Liver (tissue), 9 donors: Measurements from ENCODE around the gene ARHGEF10L. TPM values are rescaled to one million over a fixed set of nuclear protein-coding genes. Genes with fewer than 3 reads are reported as not detected.

Experiments used
- DNase-seq: peaks from one replicate; pipeline ENCODE4 v3.0.0-alpha.2; 2017; ENCODE audit warnings: low spot score
- H3K27ac ChIP-seq, 2 donors: one replicate each; pipeline ENCODE4 v1.7.0; 2013; ENCODE audit warnings: inconsistent platforms in 2 of 2, low read length in 2 of 2, control low read depth in 1 of 2, low read depth in 1 of 2, mild to moderate bottlenecking in 1 of 2
- H3K27me3 ChIP-seq, 4 donors: one replicate each; pipeline versions ENCODE4 v1.6.1 to v1.7.0; 2013; ENCODE audit warnings: low read length in 3 of 4, inconsistent platforms in 1 of 4, mild to moderate bottlenecking in 1 of 4, moderate library complexity in 1 of 4; ENCODE audit not compliant: control insufficient read depth in 4 of 4, insufficient read depth in 4 of 4
- H3K36me3 ChIP-seq, 4 donors: one replicate each; pipeline versions ENCODE4 v1.6.1 to v1.7.0; 2013; ENCODE audit warnings: low read length in 3 of 4, mild to moderate bottlenecking in 3 of 4, low read depth in 1 of 4, moderate library complexity in 1 of 4; ENCODE audit not compliant: control insufficient read depth in 4 of 4, insufficient read depth in 3 of 4
- H3K4me1 ChIP-seq, 4 donors: one replicate each; pipeline versions ENCODE4 v1.6.1 to v1.7.0; 2013; ENCODE audit warnings: low read length in 3 of 4, mild to moderate bottlenecking in 3 of 4, moderate library complexity in 1 of 4; ENCODE audit not compliant: control insufficient read depth in 4 of 4, insufficient read depth in 4 of 4
- H3K4me3 ChIP-seq, 3 donors: one replicate each; pipeline versions ENCODE4 v1.6.1 to v1.7.0; 2013; ENCODE audit warnings: low read length in 3 of 3, control low read depth in 1 of 3, low read depth in 1 of 3, mild to moderate bottlenecking in 1 of 3
- H3K9ac ChIP-seq, 2 donors: one replicate each; pipeline ENCODE4 v1.7.0; 2013; ENCODE audit warnings: low read length in 2 of 2, mild to moderate bottlenecking in 2 of 2, moderate library complexity in 2 of 2, control low read depth in 1 of 2, low read depth in 1 of 2
- H3K9me3 ChIP-seq, 4 donors: one replicate each; pipeline versions ENCODE4 v1.6.1 to v1.7.0; 2013; ENCODE audit warnings: low read length in 3 of 4; ENCODE audit not compliant: control insufficient read depth in 4 of 4
- ATF3 ChIP-seq: IDR thresholded peaks from 2 replicates; pipeline ENCODE4 v1.6.1; 2016; ENCODE audit warnings: antibody characterized with exemption
- FOXA1 ChIP-seq: IDR thresholded peaks from 2 replicates; pipeline ENCODE4 v1.6.1; 2016; ENCODE audit warnings: antibody characterized with exemption
- FOXA2 ChIP-seq: IDR thresholded peaks from 2 replicates; pipeline ENCODE4 v1.6.1; 2016; ENCODE audit warnings: antibody characterized with exemption
- GABPA ChIP-seq, 2 donors: IDR thresholded peaks in 1 of 2; conservative IDR thresholded peaks in 1 of 2; 2 replicates each; pipeline ENCODE4 v1.6.1; 2016; ENCODE audit warnings: antibody characterized with exemption in 2 of 2, mild to moderate bottlenecking in 1 of 2, moderate library complexity in 1 of 2
- HNF4A ChIP-seq, 2 donors: conservative IDR thresholded peaks; 2 replicates each; pipeline ENCODE4 v1.6.1; 2016; ENCODE audit warnings: antibody characterized with exemption in 2 of 2, mild to moderate bottlenecking in 2 of 2
- HNF4G ChIP-seq: IDR thresholded peaks from 2 replicates; pipeline ENCODE4 v1.6.1; 2016; ENCODE audit warnings: antibody characterized with exemption
- JUND ChIP-seq, 2 donors: IDR thresholded peaks; 2 replicates each; pipeline ENCODE4 v1.6.1; 2016; ENCODE audit warnings: antibody characterized with exemption in 2 of 2
- MAX ChIP-seq: IDR thresholded peaks from 2 replicates; pipeline ENCODE4 v1.6.1; 2016; ENCODE audit warnings: antibody characterized with exemption
- NR2F2 ChIP-seq: IDR thresholded peaks from 2 replicates; pipeline ENCODE4 v1.6.1; 2016; ENCODE audit warnings: antibody characterized with exemption
- RAD21 ChIP-seq, 2 donors: IDR thresholded peaks; 2 replicates each; pipeline ENCODE4 v1.6.1; 2016; ENCODE audit warnings: antibody characterized with exemption in 2 of 2, mild to moderate bottlenecking in 2 of 2
- REST ChIP-seq: IDR thresholded peaks from 2 replicates; pipeline ENCODE4 v1.6.1; 2016; ENCODE audit warnings: antibody characterized with exemption, mild to moderate bottlenecking
- RXRA ChIP-seq, 2 donors: IDR thresholded peaks; 2 replicates each; pipeline ENCODE4 v1.6.1; 2017 to 2018; ENCODE audit warnings: antibody characterized with exemption in 2 of 2, mild to moderate bottlenecking in 1 of 2
- SP1 ChIP-seq: IDR thresholded peaks from 2 replicates; pipeline ENCODE4 v1.6.1; 2018; ENCODE audit warnings: antibody characterized with exemption, mild to moderate bottlenecking
- TAF1 ChIP-seq: conservative IDR thresholded peaks from 2 replicates; pipeline ENCODE4 v1.6.1; 2016; ENCODE audit warnings: antibody characterized with exemption, mild to moderate bottlenecking
- YY1 ChIP-seq: IDR thresholded peaks from 2 replicates; pipeline ENCODE4 v1.6.1; 2016; ENCODE audit warnings: antibody characterized with exemption, mild to moderate bottlenecking
- ZBTB33 ChIP-seq: IDR thresholded peaks from 2 replicates; pipeline ENCODE4 v1.6.1; 2016; ENCODE audit warnings: antibody characterized with exemption
- WGBS: extraction: QIAGEN DNeasy Blood & Tissue Kit; methylation state at CpG from one replicate; pipeline ENCODE4 v1.1.7; 2013; 5-methylcytosine and 5-hydroxymethylcytosine counted together
- polyA plus RNA-seq, 2 donors: library from polyadenylated mRNA; stranded (reverse) in 1 of 2; unstranded in 1 of 2; fragments of 200-250 nt in 1 of 2; fragments of >200 nt in 1 of 2; fragmentation: Nextera tagmentation in 1 of 2; extraction: Ambion mirVana in 1 of 2; gene quantifications; one replicate each; pipeline versions ENCODE4 v1.2.1 to v1.2.3, GENCODE V29; 2013 to 2015
- total RNA-seq, 2 donors: library from RNA; depleted of rRNA; stranded (reverse); fragments of >200 nt; gene quantifications; one replicate each; pipeline ENCODE4 v1.2.3, GENCODE V29; 2014
- donor health status: healthy.
- donor health status: healthy.
- donor health status: healthy.
- donor health status: healthy.
- donor health status: healthy.

Gene ARHGEF10L
- total and polyA plus RNA-seq, 4 donors = 26.3 to 169 (median 57.5) TPM

- TF ChIP-seq REST (no peak), NR2F2 (no peak), FOXA2 (no peak), MAX (no peak), YY1 (no peak), ATF3 (no peak), HNF4A (conservative IDR thresholded peaks at IDR 0.05) (no peak), JUND (IDR thresholded peaks at IDR 0.05) (no peak), HNF4G (no peak), GABPA (IDR thresholded peaks at IDR 0.05 in 1 of 2, conservative IDR thresholded peaks at IDR 0.05 in 1 of 2) (no peak), SP1 (no peak), RXRA (IDR thresholded peaks at IDR 0.05) (no peak), FOXA1 (no peak)
Observed at GRCh38 chr1:17699581-17699980, 160.1 kb downstream of the ARHGEF10L start.

GRCh38 chr1:17700945-17701810, 161.7 kb downstream of the ARHGEF10L start:
- no peak for DNase-seq
- TF ChIP-seq YY1 (no peak), RAD21 (IDR thresholded peaks at IDR 0.05) (no peak), TAF1 (no peak), HNF4G (no peak), ZBTB33 (no peak), ATF3 (no peak), FOXA2 (no peak), NR2F2 (no peak)
- Histone ChIP-seq H3K36me3 (peaks cover 0 to 6% (median 2%) of the 10 kb centered on the region in 4 donors), H3K27me3 (no peaks in the 10 kb centered on the region), H3K4me3 (no peak overlapping the region), H3K9ac (no peak overlapping the region), H3K9me3 (no peaks in the 10 kb centered on the region), H3K4me1 (no peaks in the 10 kb centered on the region), H3K27ac (no peak overlapping the region)
- WGBS = 83% methylated on average over 21 of the region's 21 CpGs

More at GRCh38 chr1:17699581-17699980, 160.1 kb downstream of the ARHGEF10L start:
- H3K27ac ChIP-seq = no peak overlapping the region
- H3K36me3 ChIP-seq = peaks cover 5 to 18% (median 7%) of the 10 kb centered on the region in 4 donors
- no peak for DNase-seq
- H3K9me3 ChIP-seq = no peaks in the 10 kb centered on the region
- 89% methylated on average over 19 of the region's 19 CpGs for WGBS
- H3K9ac ChIP-seq = no peak overlapping the region
- no peak overlapping the region for H3K4me3 ChIP-seq
- H3K4me1 ChIP-seq = no peaks in the 10 kb centered on the region
- H3K27me3 ChIP-seq = no peaks in the 10 kb centered on the region
